Fibroblast of lung (primary cell): ENCODE results near the gene CACNB2. TPM values are rescaled to one million over a fixed set of nuclear protein-coding genes. Genes with fewer than 3 reads are reported as not detected.
A peak's percentile ranks its signal among the peaks of the same experiment; 100 is the strongest.

Experiments
- DNase-seq, 2 donors: peaks; one replicate each; pipeline versions ENCODE4 v3.0.0 to v3.0.0-alpha.2; 2010; ENCODE audit warnings: low read depth in 2 of 2
- H2AFZ ChIP-seq: 2 replicates; pipeline ENCODE4 v1.5.1; 2012; ENCODE audit warnings: low read length, control low read depth, inconsistent platforms
- H3K27ac ChIP-seq: 2 replicates; pipeline ENCODE4 v1.5.1; 2011; ENCODE audit warnings: low read length, control low read depth; ENCODE audit not compliant: insufficient read depth
- H3K27me3 ChIP-seq: 2 replicates; pipeline ENCODE4 v1.5.1; 2011; ENCODE audit warnings: mild to moderate bottlenecking, low read length; ENCODE audit not compliant: control insufficient read depth, insufficient read depth
- H3K36me3 ChIP-seq: 2 replicates; pipeline ENCODE4 v1.5.1; 2011; ENCODE audit warnings: low read length; ENCODE audit not compliant: control insufficient read depth, insufficient read depth
- H3K4me1 ChIP-seq: 2 replicates; pipeline ENCODE4 v1.5.1; 2011; ENCODE audit warnings: low read length; ENCODE audit not compliant: control insufficient read depth, insufficient read depth; ENCODE audit errors: extremely low read depth
- H3K4me2 ChIP-seq: 2 replicates; pipeline ENCODE4 v1.5.1; 2011; ENCODE audit warnings: low read length, control low read depth; ENCODE audit not compliant: insufficient read depth; ENCODE audit errors: extremely low read depth
- H3K4me3 ChIP-seq, 4 experiments: fragments of 200-600 bp in 1 of 4; sonication (generic) in 1 of 4; replicated peaks in 1 of 4; 2 replicates each; pipeline ENCODE4 v1.5.1; 2011 to 2016; ENCODE audit warnings: low read length in 4 of 4, low read depth in 3 of 4, mild to moderate bottlenecking in 3 of 4, control low read depth in 2 of 4, inconsistent platforms in 1 of 4, mixed read lengths in 1 of 4; ENCODE audit not compliant: insufficient read depth in 1 of 4; ENCODE audit errors: control extremely low read depth in 1 of 4
- H3K79me2 ChIP-seq: 2 replicates; pipeline ENCODE4 v1.5.1; 2012; ENCODE audit warnings: mild to moderate bottlenecking, low read length, inconsistent platforms; ENCODE audit not compliant: control insufficient read depth, insufficient read depth
- H3K9ac ChIP-seq: 2 replicates; pipeline ENCODE4 v1.5.1; 2011; ENCODE audit warnings: mild to moderate bottlenecking, low read length, control low read depth; ENCODE audit not compliant: insufficient read depth
- H3K9me3 ChIP-seq: 2 replicates; pipeline ENCODE4 v1.5.1; 2012; ENCODE audit warnings: low read depth, low read length; ENCODE audit not compliant: control insufficient read depth, insufficient read depth
- H4K20me1 ChIP-seq: 2 replicates; pipeline ENCODE4 v1.5.1; 2011; ENCODE audit warnings: low read length; ENCODE audit not compliant: control insufficient read depth, insufficient read depth; ENCODE audit errors: extremely low read depth
- CTCF ChIP-seq, 2 donors: IDR thresholded peaks in 1 of 2; conservative IDR thresholded peaks in 1 of 2; 1 replicate in 1 of 2; 2 replicates in 1 of 2; pipeline ENCODE4 v1.5.1; 2011 to 2012; ENCODE audit warnings: low read length in 2 of 2, control low read depth in 1 of 2, inconsistent platforms in 1 of 2, low read depth in 1 of 2, mild to moderate bottlenecking in 1 of 2
- EZH2 ChIP-seq: IDR thresholded peaks from 2 replicates; pipeline ENCODE4 v1.5.1; 2012; ENCODE audit warnings: low read length, control low read depth, mild to moderate bottlenecking; ENCODE audit errors: missing control alignments
- polyA plus RNA-seq, 2 donors: library from polyadenylated mRNA; depleted of rRNA in 1 of 2; stranded (reverse) in 1 of 2; unstranded in 1 of 2; fragments of >200 nt; gene quantifications; 2 replicates each; pipeline ENCODE4 v1.2.1, GENCODE V29; 2011 to 2012; ENCODE audit warnings: missing spikeins in 1 of 2
- total RNA-seq: library from RNA; depleted of rRNA; stranded (reverse); fragments of >200 nt; gene quantifications from 2 replicates; pipeline ENCODE4 v1.2.1, GENCODE V29; 2014

Gene CACNB2
- total and polyA plus RNA-seq, 2 donors (not counting 1 experiment from before 2014, with no cell fraction given) = 0.66 to 0.70 TPM

- Histone ChIP-seq H3K36me3 (no peaks in the 10 kb centered on the region), H2AFZ (no peak overlapping the region), H3K9ac (no peak overlapping the region), H3K79me2 (no peaks in the 10 kb centered on the region), H3K27me3 (no peaks in the 10 kb centered on the region), H3K4me1 (peaks cover 22% of the 10 kb centered on the region), H3K9me3 (no peaks in the 10 kb centered on the region), H3K4me2 (no peak overlapping the region), H3K4me3 (no peak overlapping the region), H4K20me1 (no peaks in the 10 kb centered on the region), H3K27ac (no peak overlapping the region)
- DNase-seq = no peak
- TF ChIP-seq CTCF (conservative IDR thresholded peaks at IDR 0.05 in 1 of 2, IDR thresholded peaks at IDR 0.05 in 1 of 2; ENCODE audit: low read depth in 1 of 2, low read length in 2 of 2) = no peak
- TF ChIP-seq EZH2 = no peak
Measured at GRCh38 chr10:18162021-18162627, 21.9 kb downstream of the CACNB2 start.

- no peaks in the 10 kb centered on the region for H4K20me1 ChIP-seq
- H3K79me2 ChIP-seq = no peaks in the 10 kb centered on the region
- H3K36me3 ChIP-seq = no peaks in the 10 kb centered on the region
- H2AFZ ChIP-seq = no peak overlapping the region
- peak overlapping the region; percentile 51 for H3K4me2 ChIP-seq
- H3K27ac ChIP-seq = peak overlapping the region; percentile 69
- H3K4me3 ChIP-seq = peak overlapping the region in 2 of 4 experiments; percentile 15 to 38
- H3K4me1 ChIP-seq = peaks cover 16% of the 10 kb centered on the region
- H3K9ac ChIP-seq = peak overlapping the region; percentile 4
- no peaks in the 10 kb centered on the region for H3K27me3 ChIP-seq
- no peaks in the 10 kb centered on the region for H3K9me3 ChIP-seq
- peak; percentile 83 to 97 for DNase-seq
- no peak for TF ChIP-seq EZH2
- TF ChIP-seq CTCF (conservative IDR thresholded peaks at IDR 0.05 in 1 of 2, IDR thresholded peaks at IDR 0.05 in 1 of 2; ENCODE audit: low read depth in 1 of 2, low read length in 2 of 2) = no peak
Measured at GRCh38 chr10:18164093-18164492, 23.9 kb downstream of the CACNB2 start.

GRCh38 chr10:18164748-18165361 lies 24.6 kb downstream of the CACNB2 start:
- Histone ChIP-seq H3K27ac (peak overlapping the region; percentile 69), H3K4me1 (peaks cover 10% of the 10 kb centered on the region), H3K9ac (no peak overlapping the region), H3K9me3 (no peaks in the 10 kb centered on the region), H3K4me3 (peak overlapping the region in 2 of 4 experiments; percentile 15 to 38), H3K4me2 (peak overlapping the region; percentile 75), H3K27me3 (no peaks in the 10 kb centered on the region), H2AFZ (no peak overlapping the region), H3K79me2 (no peaks in the 10 kb centered on the region), H3K36me3 (no peaks in the 10 kb centered on the region), H4K20me1 (no peaks in the 10 kb centered on the region)
- no peak for TF ChIP-seq CTCF (conservative IDR thresholded peaks at IDR 0.05 in 1 of 2, IDR thresholded peaks at IDR 0.05 in 1 of 2; ENCODE audit: low read depth in 1 of 2, low read length in 2 of 2)
- no peak for TF ChIP-seq EZH2
- DNase-seq = peak; percentile 92 to 98
